Activated T-helper 17 cell treated with anti-CD3 and anti-CD28 coated beads, Interleukin-2, amount 50 U/mL, for 72 hours (primary cell): ENCODE results near the gene NCKIPSD. TPM values are rescaled to one million over a fixed set of nuclear protein-coding genes. Genes with fewer than 3 reads are reported as not detected.
A peak's percentile ranks its signal among the peaks of the same experiment; 100 is the strongest.

Experiments
- ATAC-seq: fragments of 150-1000 bp; cut with Tn5 transposase; replicated peaks from 2 replicates; pipeline ENCODE4 v1.10.0; 2021; ENCODE audit warnings: mild to moderate bottlenecking, moderate library complexity
- H3K27ac Mint-ChIP-seq: one replicate; pipeline ENCODE4 v1.8.0; 2022; ENCODE audit warnings: mixed read lengths
- H3K27me3 Mint-ChIP-seq: one replicate; pipeline ENCODE4 v1.8.0; 2022; ENCODE audit warnings: mixed read lengths
- H3K36me3 Mint-ChIP-seq: one replicate; pipeline ENCODE4 v1.8.0; 2022; ENCODE audit warnings: low read depth, mild to moderate bottlenecking, mixed read lengths
- H3K4me1 Mint-ChIP-seq: one replicate; pipeline ENCODE4 v1.8.0; 2022; ENCODE audit warnings: mixed read lengths
- H3K4me3 Mint-ChIP-seq: one replicate; pipeline ENCODE4 v1.8.0; 2022; ENCODE audit warnings: mild to moderate bottlenecking, mixed read lengths
- H3K9me3 Mint-ChIP-seq: one replicate; pipeline ENCODE4 v1.8.0; 2022; ENCODE audit warnings: mixed read lengths
- total RNA-seq, 2 donors: library from RNA; stranded (reverse); gene quantifications; one replicate each; pipeline ENCODE4 v1.2.3, GENCODE V29; 2022

NCKIPSD gene
- total RNA-seq, 2 donors from 2014 or later, result 58.0 to 110 TPM

DNA sequence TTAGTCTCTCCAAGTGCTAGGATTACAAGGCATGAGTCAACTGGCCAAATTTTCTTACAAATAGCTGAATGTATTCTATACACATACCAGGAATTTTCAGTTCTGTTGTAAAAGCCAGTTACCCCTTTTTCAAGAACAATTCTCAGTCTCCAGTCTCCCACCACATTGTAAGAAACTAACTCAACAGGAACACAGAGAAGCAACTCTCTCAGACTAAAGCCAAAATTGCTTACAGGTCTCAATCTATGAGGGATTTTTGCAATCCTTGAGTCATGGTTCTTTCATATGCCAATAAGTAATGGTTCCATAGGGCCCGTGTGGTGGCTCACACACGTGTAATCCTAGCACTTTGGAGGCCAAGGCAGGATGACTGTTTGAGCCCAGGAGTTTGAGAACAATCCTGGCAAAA lies 22.8 kb upstream of the NCKIPSD start:
- peak overlapping the region; percentile 38 for H3K4me3 Mint-ChIP-seq
- no peaks in the 10 kb centered on the region for H3K27me3 Mint-ChIP-seq
- peaks cover 10% of the 10 kb centered on the region for H3K4me1 Mint-ChIP-seq
- peak overlapping the region; percentile 86 for H3K27ac Mint-ChIP-seq
- ATAC-seq, result peak; percentile 87
- H3K36me3 Mint-ChIP-seq, result peaks cover 89% of the 10 kb centered on the region
- H3K9me3 Mint-ChIP-seq, result no peaks in the 10 kb centered on the region

DNA sequence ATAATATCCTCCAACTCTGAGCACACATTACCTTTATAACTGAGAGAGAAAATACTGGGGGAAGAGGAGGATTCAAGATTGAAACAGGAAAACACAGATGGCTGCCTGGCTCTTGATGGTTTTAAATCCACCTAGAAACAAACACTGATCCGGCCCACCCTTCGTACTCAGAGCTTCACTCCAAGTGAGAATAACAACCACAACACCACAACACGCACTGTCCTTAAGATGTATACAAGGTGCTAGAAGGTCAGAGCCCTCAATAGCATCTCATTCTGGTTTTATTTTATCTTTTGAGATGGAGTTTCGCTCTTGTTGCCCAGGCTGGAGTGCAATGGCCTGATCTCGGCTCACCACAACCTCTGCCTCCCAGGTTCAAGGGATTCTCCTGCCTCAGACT lies 21.4 kb upstream of the NCKIPSD start:
- no peak overlapping the region for H3K27ac Mint-ChIP-seq
- H3K9me3 Mint-ChIP-seq, result no peaks in the 10 kb centered on the region
- peaks cover 17% of the 10 kb centered on the region for H3K4me1 Mint-ChIP-seq
- no peak overlapping the region for H3K4me3 Mint-ChIP-seq
- no peaks in the 10 kb centered on the region for H3K27me3 Mint-ChIP-seq
- ATAC-seq, result no peak
- peaks cover 85% of the 10 kb centered on the region for H3K36me3 Mint-ChIP-seq

DNA sequence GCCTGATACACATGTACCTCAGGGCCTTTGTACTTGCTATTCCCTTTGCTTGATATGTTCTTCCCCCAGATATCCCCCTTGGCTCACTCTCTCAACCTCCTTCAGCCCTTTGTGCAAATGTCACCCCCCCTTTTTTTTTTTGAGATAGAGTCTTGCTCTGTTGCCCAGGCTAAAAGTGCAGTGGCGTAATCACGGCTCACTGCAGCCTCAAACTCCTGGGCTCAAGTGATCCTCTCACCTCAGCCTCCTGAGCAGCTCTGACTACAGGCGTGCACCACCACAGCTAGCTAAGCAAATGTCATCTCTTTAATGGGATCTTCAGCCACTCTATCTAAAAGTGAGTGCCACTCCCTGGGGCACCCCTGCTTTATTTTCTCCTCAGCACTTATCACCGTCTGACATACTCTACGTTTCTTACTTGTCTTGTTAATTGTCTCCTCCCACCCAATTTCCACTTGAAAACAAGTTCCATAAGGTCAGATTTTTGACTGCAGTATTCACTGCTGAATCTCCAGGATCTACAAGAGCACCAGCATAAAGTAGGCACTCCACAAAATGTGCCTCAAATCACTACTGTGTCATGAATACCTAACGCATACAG lies 16.7 kb upstream of the NCKIPSD start:
- no peaks in the 10 kb centered on the region for H3K27me3 Mint-ChIP-seq
- peaks cover 17% of the 10 kb centered on the region for H3K4me1 Mint-ChIP-seq
- H3K9me3 Mint-ChIP-seq, result no peaks in the 10 kb centered on the region
- no peak for ATAC-seq
- no peak overlapping the region for H3K4me3 Mint-ChIP-seq
- peaks cover 61% of the 10 kb centered on the region for H3K36me3 Mint-ChIP-seq
- H3K27ac Mint-ChIP-seq, result peak overlapping the region; percentile 7

DNA sequence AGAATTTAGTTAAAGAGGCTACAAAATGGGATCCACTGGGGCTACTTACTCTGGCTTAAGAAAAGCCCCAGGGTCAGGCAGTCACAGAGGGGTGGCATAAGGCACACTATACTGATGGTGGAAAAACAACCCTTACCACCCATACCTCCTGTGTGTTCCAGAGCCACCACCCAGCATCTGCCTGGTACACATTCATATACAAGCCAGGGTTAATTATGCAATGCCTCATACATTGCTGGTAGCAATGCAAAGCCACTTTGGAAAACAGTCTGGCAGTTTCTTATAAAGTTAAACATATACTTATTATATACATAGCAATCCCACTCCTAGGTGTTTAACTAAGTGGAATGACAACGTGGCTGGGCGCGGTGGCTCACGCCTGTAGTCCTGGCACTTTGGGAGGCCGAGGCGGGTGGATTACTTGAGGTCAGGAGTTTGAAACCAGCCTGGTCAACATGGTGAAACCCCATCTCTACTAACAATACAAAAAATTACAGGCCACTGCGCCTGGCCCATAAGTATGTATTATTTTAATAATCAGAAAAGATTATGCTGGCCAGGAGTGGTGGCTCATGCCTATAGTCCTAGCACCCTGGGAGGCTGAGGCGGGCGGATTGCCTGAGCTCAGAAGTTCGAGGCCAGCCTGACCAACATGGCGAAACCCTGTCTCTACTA lies 15.2 kb upstream of the NCKIPSD start:
- H3K9me3 Mint-ChIP-seq, result no peaks in the 10 kb centered on the region
- peaks cover 58% of the 10 kb centered on the region for H3K36me3 Mint-ChIP-seq
- H3K27me3 Mint-ChIP-seq, result no peaks in the 10 kb centered on the region
- no peak for ATAC-seq
- H3K4me1 Mint-ChIP-seq, result peaks cover 17% of the 10 kb centered on the region
- H3K4me3 Mint-ChIP-seq, result no peak overlapping the region
- no peak overlapping the region for H3K27ac Mint-ChIP-seq

GRCh38 chr3:48698891-48699290 lies 13.2 kb upstream of the NCKIPSD start:
- peaks cover 63% of the 10 kb centered on the region for H3K36me3 Mint-ChIP-seq
- no peak overlapping the region for H3K27ac Mint-ChIP-seq
- peaks cover 17% of the 10 kb centered on the region for H3K4me1 Mint-ChIP-seq
- ATAC-seq, result no peak
- H3K9me3 Mint-ChIP-seq, result no peaks in the 10 kb centered on the region
- H3K27me3 Mint-ChIP-seq, result no peaks in the 10 kb centered on the region
- H3K4me3 Mint-ChIP-seq, result no peak overlapping the region

- Mint-ChIP-seq H3K4me3 (no peak overlapping the region), H3K36me3 (peaks cover 68% of the 10 kb centered on the region), H3K4me1 (peaks cover 17% of the 10 kb centered on the region), H3K27me3 (no peaks in the 10 kb centered on the region), H3K9me3 (no peaks in the 10 kb centered on the region), H3K27ac (no peak overlapping the region)
- peak; percentile 35 for ATAC-seq
Measured at GRCh38 chr3:48697952-48698351, 12.2 kb upstream of the NCKIPSD start.

DNA sequence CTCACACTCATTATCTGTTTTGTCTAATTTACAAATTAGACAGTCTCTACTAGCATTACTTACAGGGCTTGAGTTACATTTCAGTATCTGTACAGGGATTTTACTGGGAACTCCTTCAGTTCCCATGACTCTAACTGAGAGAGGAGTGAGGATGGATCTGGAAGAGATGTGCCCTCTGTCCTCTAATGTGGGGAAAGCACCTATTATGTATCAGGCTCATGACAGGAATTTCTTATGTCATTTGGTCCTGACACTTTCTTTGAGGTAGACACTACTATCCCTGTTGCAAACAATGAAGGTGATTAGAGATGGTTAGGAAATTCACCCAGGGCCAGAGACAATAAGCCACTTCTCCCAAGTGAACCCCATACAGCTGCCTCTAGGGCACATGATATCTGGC lies 10.9 kb upstream of the NCKIPSD start:
- Mint-ChIP-seq H3K27ac (peak overlapping the region; percentile 43), H3K4me3 (no peak overlapping the region), H3K4me1 (peaks cover 10% of the 10 kb centered on the region), H3K27me3 (no peaks in the 10 kb centered on the region), H3K9me3 (no peaks in the 10 kb centered on the region), H3K36me3 (peaks cover 73% of the 10 kb centered on the region)
- no peak for ATAC-seq

- H3K36me3 Mint-ChIP-seq, result peaks cover 77% of the 10 kb centered on the region
- H3K9me3 Mint-ChIP-seq, result no peaks in the 10 kb centered on the region
- H3K27me3 Mint-ChIP-seq, result no peaks in the 10 kb centered on the region
- H3K27ac Mint-ChIP-seq, result peak overlapping the region; percentile 43
- ATAC-seq, result no peak
- peaks cover 10% of the 10 kb centered on the region for H3K4me1 Mint-ChIP-seq
- no peak overlapping the region for H3K4me3 Mint-ChIP-seq
Measured at GRCh38 chr3:48696156-48696555, 10.4 kb upstream of the NCKIPSD start.

DNA sequence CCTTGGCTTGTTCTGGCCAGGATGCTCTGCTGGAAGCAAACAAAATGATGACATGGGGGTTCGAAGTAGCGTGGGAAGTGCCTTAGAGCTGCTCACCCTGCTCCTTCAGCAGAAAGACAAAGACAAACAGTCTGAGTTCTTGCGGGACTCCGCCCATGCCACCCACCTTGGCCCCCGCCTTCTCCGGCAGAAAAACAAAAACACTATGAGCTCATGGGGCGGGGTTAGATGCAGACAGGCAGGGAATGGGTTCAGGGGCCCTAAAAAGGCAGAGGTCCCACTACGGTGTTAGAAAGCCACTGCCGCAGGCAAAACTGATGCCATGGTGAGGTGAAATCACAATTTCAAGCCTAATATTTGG lies 9.7 kb upstream of the NCKIPSD start:
- Mint-ChIP-seq H3K4me1 (peaks cover 10% of the 10 kb centered on the region), H3K4me3 (no peak overlapping the region), H3K36me3 (peaks cover 82% of the 10 kb centered on the region), H3K27ac (no peak overlapping the region), H3K27me3 (no peaks in the 10 kb centered on the region), H3K9me3 (no peaks in the 10 kb centered on the region)
- no peak for ATAC-seq

GRCh38 chr3:48694610-48695392 lies 9.1 kb upstream of the NCKIPSD start:
- no peak overlapping the region for H3K4me3 Mint-ChIP-seq
- H3K9me3 Mint-ChIP-seq, result no peaks in the 10 kb centered on the region
- H3K27ac Mint-ChIP-seq, result peak overlapping the region; percentile 45
- no peak for ATAC-seq
- peaks cover 82% of the 10 kb centered on the region for H3K36me3 Mint-ChIP-seq
- H3K4me1 Mint-ChIP-seq, result peaks cover 13% of the 10 kb centered on the region
- H3K27me3 Mint-ChIP-seq, result no peaks in the 10 kb centered on the region

DNA sequence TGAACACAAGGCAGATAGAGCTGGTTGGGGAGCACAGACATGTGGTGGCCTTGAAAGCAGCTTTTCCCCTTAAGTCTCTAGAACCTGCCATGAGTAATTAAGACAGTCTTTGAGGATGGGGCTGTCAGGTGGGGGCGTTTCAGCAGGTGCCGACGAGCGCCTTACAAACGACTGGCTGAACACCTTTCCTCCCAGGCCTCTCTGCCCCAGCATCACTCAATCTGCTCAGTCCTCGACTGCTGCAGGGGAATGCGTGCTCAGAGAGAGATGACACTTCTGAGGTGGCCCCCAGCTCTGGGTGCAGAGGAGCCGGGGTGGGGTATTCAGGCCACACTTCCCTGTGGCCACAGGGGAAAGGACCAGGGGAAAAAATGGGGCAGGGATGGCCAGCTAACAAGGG lies 8.1 kb upstream of the NCKIPSD start:
- H3K27ac Mint-ChIP-seq, result no peak overlapping the region
- H3K27me3 Mint-ChIP-seq, result no peaks in the 10 kb centered on the region
- no peak for ATAC-seq
- peaks cover 8% of the 10 kb centered on the region for H3K4me1 Mint-ChIP-seq
- H3K9me3 Mint-ChIP-seq, result no peaks in the 10 kb centered on the region
- H3K4me3 Mint-ChIP-seq, result no peak overlapping the region
- peaks cover 80% of the 10 kb centered on the region for H3K36me3 Mint-ChIP-seq

DNA sequence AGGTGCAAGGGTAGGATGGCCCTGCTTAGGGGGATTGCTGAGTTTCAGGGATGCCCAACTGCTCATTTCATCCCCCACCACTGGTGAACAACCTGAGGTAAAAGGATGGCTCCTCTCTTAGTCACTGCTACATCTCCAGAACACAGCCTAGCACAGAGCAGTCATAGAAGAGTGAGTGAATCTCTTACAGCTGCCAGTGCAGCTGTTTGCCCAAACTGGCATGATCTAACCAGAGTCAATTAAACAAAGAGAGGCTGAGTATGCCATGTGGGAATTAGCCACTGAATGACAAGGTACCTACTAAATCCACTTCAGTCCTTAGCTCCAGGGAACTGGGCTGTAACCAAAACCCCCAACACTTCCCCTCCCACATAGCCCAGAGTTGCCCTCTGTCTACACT lies 6.8 kb upstream of the NCKIPSD start:
- no peaks in the 10 kb centered on the region for H3K27me3 Mint-ChIP-seq
- peak overlapping the region; percentile 7 for H3K27ac Mint-ChIP-seq
- H3K36me3 Mint-ChIP-seq, result peaks cover 91% of the 10 kb centered on the region
- H3K4me1 Mint-ChIP-seq, result peaks cover 8% of the 10 kb centered on the region
- no peak for ATAC-seq
- no peak overlapping the region for H3K4me3 Mint-ChIP-seq
- no peaks in the 10 kb centered on the region for H3K9me3 Mint-ChIP-seq

- H3K9me3 Mint-ChIP-seq, result no peaks in the 10 kb centered on the region
- no peak overlapping the region for H3K4me3 Mint-ChIP-seq
- no peak overlapping the region for H3K27ac Mint-ChIP-seq
- H3K27me3 Mint-ChIP-seq, result no peaks in the 10 kb centered on the region
- no peak for ATAC-seq
- peaks cover 82% of the 10 kb centered on the region for H3K36me3 Mint-ChIP-seq
- H3K4me1 Mint-ChIP-seq, result peaks cover 9% of the 10 kb centered on the region
Measured at GRCh38 chr3:48690846-48691458, 5.2 kb upstream of the NCKIPSD start.

DNA sequence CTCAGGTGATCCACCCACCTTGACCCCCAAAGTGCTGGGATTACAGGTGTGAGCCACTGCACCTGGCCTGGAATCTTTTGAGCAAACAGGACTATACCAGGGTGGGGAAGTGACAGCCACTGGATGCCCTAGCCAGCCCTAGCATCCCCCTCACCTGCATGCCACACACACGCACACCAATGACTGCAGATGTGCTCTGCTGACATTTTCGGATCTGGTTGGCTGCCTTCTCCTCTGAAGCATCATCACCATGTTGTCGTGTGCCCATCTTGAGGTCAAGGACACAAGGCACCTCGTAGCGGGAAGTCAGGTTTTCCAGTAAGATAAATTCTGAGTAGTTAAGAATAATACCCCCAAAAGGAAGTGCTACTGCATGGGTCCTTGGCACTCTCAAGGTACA lies 3.7 kb upstream of the NCKIPSD start:
- Mint-ChIP-seq H3K9me3 (no peaks in the 10 kb centered on the region), H3K27me3 (no peaks in the 10 kb centered on the region), H3K4me3 (no peak overlapping the region), H3K36me3 (peaks cover 79% of the 10 kb centered on the region), H3K27ac (no peak overlapping the region), H3K4me1 (peaks cover 14% of the 10 kb centered on the region)
- no peak for ATAC-seq

DNA sequence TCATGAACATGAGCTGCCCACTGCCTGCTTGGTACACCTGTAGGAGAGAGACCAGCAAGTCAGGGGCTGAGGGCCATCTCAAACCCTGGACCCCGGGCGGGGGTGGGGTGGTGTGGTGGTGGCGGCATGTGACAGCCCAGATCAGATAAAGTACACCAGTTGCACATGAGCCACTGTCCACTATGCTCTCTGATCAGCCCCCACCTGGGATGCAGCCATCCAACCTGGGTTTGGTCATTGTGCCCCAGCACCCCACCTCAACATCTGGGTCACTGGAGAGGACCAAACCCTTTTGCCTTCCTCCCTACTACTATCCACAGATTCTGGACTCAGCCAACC lies 3.0 kb upstream of the NCKIPSD start:
- no peak for ATAC-seq
- H3K36me3 Mint-ChIP-seq, result peaks cover 79% of the 10 kb centered on the region

More for the DNA sequence above, 3.0 kb upstream of the NCKIPSD start:
- Mint-ChIP-seq H3K4me3 (no peak overlapping the region), H3K27ac (no peak overlapping the region), H3K4me1 (peaks cover 19% of the 10 kb centered on the region), H3K9me3 (no peaks in the 10 kb centered on the region), H3K27me3 (no peaks in the 10 kb centered on the region)
